HG02970 (cell line): ENCODE results near the gene ZNF512B.
"Not testable (repeated sequence)": the region's sequence is repeated elsewhere in the genome, so short reads cannot be mapped to it uniquely, and the experiment has no call there.

Source experiments
- ATAC-seq: cut with Tn5 transposase; IDR thresholded peaks from one replicate; pipeline ENCODE4 v1.9.1; 2021; ENCODE audit warnings: mild to moderate bottlenecking, moderate library complexity, moderate number of reproducible peaks; ENCODE audit not compliant: unreplicated experiment, low FRiP score

The ZNF512B gene

DNA sequence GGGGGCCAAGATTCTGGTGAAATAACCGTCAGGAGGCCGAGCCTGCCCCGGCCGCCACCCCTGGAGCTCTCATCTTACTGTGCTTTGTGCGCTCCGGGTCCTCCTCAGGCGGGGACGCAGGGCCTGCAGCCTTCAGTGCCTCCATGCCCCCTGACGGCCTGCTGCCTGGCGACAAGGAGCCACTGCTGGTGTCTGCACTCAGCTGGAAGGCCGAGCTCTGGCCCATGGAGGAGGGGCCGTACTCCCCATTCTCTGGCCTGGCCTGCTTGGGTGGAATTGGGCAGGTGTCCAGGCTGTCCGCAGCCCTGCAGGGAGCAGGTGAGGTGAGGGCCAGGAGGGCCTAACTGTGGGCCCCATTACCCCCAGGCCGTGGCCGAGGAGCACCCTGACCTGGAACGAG lies 5.3 kb downstream of the ZNF512B start:
- ATAC-seq, result no peak

GRCh38 chr20:63963784-63964301 lies 5.9 kb downstream of the ZNF512B start:
- ATAC-seq, result no peak

GRCh38 chr20:63963348-63963741 lies 6.4 kb downstream of the ZNF512B start:
- ATAC-seq, result no peak

DNA sequence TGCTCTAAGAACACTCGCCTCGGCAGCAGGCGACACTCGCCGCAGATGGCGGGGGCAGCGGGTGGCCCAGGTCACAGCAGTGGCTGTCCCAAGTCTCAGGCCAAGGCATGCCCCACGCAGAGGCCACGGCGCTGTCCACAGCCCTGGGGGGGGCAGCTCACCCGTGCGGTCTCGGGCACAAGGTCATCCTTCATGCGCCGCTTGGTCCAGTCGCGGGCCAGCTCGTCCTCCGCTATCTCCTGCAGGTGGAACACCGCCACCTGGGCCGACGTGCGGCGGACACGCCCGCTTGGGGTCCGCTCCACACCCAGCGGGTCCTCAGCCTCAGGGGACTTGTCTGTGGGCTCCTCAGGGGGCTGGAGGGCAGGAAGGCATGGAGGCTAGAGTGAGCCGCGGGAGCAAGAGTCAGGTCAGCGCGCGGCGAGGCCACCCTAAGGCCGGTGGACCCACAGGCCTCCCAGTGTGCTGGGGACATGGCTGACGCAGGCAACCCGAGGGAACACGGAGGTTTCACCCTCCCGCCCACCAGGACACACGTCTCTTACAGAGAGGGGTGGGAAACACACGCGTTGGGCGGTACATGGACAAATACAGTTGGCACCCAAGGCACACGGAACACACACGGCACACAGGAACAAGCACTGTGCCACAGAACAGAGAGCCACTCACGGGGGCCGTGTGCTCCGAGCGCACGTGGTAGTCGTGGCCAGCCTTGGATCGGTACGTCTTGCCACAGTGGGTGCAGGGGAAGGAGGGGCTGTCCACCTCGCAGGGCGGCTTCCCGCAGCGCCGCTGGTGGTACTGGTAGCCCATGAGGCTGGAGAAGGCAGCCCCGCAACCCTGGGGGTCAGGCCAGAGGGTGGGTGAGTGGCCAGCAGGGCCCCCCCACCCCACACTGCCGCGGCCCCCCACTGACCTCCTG lies 7.0 kb downstream of the ZNF512B start:
- no peak for ATAC-seq

- ATAC-seq, result no peak
Observed at GRCh38 chr20:63961664-63962425, 7.9 kb downstream of the ZNF512B start.

DNA sequence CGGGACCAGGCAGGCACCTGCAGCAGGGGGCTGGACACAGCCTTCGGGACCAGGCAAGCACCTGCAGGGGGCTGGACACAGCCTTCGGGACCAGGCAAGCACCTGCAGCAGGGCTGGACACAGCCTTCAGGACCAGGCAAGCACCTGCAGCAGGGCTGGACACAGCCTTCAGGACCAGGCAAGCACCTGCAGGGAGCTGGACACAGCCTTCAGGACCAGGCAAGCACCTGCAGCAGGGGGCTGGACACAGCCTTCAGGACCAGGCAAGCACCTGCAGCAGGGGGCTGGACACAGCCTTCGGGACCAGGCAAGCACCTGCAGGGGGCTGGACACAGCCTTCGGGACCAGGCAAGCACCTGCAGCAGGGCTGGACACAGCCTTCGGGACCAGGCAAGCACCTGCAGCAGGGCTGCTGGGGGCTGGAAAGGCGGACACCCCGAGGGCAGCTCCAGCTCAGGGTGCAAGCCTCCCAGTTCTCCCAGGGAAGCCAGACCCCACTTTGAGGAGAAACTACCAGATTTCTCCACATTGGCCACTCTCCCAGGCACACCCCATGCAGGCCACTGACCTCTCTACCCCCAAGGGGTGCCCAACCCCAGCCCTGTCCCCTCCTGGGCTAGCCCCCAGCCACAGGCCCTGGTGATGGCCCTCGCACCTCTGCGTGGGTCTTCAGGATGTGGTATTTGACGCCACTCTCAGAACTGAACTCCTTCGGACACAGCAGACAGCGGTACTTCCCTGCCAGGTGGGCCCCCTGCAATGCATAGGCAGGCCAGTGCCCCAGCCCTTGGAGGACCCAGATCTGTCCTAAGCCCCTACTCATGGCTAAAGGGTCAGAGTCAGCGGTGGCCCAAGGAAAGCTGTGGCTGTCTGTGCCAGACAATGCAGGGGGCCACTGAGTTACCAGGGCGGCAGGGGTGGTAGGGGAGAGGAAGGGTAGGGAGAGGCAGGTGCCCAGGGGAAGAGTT lies 8.8 kb downstream of the ZNF512B start:
- not testable (repeated sequence) for ATAC-seq

DNA sequence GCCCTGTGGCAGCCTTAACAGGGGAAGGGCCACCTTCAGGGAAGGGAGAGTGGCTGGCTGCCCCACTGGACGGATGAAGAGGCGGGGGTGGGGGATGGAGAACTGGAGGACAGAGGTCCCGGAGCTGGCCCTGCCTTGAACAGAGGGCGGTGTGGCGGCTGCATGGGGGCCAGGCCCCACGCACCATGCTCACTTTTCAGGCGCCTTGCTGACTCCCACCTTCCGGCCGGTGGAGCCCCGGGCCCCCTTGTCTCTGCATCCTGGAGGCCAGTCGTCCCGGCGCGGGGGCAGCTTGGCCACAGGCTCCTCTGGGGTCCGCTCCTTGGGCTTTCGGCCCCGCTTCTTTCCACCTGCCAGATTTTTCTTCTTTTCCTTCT lies 10.0 kb downstream of the ZNF512B start:
- no peak for ATAC-seq

DNA sequence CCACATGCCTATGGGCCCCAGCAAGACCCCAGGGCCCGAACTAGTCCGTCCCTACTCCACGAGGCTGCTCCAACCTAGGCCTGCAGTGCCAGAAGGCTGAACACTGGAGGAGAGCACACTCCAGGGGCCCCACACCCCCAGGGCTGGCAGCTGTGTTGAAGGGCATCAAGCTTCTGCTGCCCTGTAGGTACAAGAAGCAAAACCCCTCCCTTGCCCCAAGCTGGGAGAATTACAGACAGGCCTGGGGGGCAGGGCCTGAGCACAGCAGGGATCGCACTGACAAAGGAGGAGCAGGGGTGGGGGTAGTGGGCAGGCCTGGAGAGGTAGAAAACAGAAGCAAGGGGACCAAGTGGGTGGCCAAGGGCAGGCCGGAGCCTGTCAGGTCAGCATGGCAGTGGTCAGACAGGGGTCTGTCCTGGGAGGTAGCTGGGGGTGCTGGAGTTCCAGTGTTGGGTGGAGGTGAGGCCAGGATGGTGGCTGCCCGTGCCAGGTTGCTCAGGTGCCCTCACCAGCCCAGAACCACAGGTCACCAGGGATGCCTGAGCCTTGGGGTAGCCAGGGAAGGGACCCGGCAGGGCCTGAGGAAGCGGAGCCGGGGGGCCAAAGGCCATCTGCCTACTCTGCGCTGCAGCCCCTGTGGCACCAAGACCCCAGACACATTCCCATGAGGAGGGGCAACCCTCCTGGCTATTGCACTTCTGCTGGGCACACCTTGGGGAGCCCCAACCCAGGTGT lies 10.6 kb downstream of the ZNF512B start:
- no peak for ATAC-seq

- ATAC-seq, result no peak
Observed at GRCh38 chr20:63958471-63958870, 11.3 kb downstream of the ZNF512B start.

GRCh38 chr20:63957690-63958441 lies 11.9 kb downstream of the ZNF512B start:
- no peak for ATAC-seq

- ATAC-seq, result peak; percentile 10
Observed at GRCh38 chr20:63957004-63957689, 12.6 kb downstream of the ZNF512B start.

DNA sequence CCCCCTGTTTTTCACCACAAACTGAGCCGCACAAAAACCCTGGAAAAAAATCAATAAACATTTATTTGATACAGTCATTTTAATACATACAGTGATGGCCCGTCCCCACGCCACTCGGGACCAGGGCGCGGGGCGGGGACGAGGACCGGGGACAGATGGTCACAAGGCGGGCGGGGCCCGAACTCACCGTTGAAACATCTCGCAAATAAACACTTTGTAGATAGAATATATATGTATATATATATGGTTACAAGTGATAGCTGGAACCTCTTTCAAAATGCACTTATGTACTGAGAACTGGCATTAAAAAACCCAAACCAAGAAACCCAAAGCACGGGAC lies 13.1 kb downstream of the ZNF512B start:
- peak; percentile 15 for ATAC-seq

DNA sequence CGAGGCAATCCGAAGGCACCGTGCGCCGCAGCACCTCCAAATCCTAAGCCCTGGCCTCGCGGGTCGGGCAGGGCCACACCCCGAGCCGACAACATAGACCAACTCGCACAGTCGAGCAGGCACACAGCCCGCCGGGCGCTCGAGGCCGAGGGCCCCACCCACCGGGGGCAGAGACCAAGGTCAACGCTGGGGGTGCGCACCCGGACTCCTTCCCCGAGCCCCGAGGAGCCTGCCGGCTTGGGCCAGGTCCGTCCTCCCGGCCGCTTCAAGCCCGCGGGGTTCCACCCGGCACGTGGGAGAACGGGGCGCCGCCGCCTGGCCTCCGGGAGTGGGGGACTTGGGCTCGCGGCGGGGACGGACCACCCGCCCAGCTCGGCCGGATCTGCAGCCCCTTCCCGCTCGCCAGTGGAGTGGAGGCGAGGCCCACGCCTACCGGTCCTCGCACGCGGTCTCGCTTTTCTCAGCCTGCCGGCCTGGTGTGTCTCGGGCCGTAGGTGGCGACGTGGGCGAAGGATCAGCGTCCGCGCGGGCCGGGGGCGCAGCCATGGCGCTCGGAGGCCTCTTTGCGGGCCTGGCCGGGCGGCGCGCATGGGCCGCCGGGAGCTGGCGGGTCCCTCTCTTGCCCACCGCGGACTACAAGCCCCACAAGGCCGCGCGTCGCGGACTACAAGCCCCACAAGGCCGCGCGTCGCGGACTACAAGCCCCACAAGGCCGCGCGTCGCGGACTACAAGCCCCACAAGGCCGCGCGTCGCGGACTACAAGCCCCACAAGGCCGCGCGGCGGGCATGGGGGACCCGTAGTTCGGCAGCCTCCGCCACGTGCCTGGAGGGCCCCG lies 13.7 kb downstream of the ZNF512B start, which contains the start of gene UCKL1:
Gene UCKL1, minus strand, starts transcription at position 590 of the 837 bp plus-strand sequence. Its CDS starts 44 bp downstream, at position 546.
- peak; percentile 65 for ATAC-seq

DNA sequence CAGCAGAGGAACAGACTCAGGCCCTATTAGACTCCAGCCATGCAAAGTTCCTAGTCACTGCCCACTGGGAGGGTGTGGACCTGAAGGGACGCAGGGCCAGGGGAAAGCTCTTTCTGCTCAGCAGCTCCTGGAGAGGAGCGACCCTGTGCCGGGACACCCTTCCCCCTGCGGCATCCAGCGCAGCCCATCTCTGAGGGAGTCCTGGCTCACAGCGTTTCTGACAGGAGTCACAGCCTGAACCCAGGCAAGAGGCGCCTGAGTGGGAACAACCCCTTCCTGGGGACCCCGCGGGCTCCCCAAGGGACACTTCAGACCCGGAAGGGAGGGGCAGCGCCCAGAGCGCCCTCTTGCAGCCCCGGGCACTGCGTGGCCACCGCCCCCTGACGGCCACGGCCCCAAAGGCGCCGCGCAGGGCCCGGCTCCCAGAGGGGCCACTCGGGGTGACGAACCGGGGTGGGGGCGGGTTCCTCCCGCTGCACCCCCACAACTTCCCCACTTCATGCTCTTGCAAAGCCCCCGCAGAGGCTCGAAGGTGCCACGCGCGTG lies 14.4 kb downstream of the ZNF512B start:
- ATAC-seq, result peak; percentile 13

DNA sequence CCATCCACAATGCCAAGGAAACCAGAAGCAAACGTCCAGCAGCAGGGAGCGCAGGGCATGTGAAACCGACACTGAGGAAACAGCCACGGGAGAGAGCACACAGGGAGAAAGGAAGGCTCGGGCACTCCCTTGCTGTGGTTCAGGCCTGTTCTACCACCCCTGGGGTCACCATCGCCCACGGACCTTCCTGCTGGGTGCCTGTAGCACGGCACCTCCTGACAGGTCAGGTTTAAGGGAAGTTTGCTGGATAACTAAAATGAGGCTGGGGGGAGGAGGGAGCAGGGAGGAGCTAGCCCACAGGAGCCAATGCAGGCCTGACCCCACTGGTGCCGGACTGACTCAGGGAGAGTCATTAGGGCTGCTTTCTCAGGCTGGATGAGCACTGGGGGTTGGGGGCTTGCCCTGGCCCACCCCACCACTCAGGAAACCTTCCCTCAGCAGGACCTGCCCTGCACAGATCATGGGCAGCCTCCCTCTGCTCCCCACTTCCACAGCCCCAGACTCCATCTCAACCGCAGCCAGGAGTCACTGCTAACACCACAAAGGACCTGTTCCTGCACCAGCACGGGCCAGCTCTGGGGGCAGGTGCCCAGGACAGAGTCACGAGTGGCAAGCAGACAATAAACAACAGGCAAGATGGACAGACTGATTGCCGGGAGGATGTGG lies 15.8 kb downstream of the ZNF512B start:
- ATAC-seq, result no peak

GRCh38 chr20:63952769-63953168 lies 17.0 kb downstream of the ZNF512B start:
- ATAC-seq, result no peak

- no peak for ATAC-seq
Observed at GRCh38 chr20:63952210-63952535, 17.6 kb downstream of the ZNF512B start.
